HG03442 (cell line): Measurements from ENCODE around the gene WNT9B.

Experiments used
- ATAC-seq: cut with Tn5 transposase; IDR thresholded peaks from one replicate; pipeline ENCODE4 v1.9.1; 2021; ENCODE audit warnings: mild to moderate bottlenecking, moderate library complexity; ENCODE audit not compliant: unreplicated experiment

Gene WNT9B

DNA sequence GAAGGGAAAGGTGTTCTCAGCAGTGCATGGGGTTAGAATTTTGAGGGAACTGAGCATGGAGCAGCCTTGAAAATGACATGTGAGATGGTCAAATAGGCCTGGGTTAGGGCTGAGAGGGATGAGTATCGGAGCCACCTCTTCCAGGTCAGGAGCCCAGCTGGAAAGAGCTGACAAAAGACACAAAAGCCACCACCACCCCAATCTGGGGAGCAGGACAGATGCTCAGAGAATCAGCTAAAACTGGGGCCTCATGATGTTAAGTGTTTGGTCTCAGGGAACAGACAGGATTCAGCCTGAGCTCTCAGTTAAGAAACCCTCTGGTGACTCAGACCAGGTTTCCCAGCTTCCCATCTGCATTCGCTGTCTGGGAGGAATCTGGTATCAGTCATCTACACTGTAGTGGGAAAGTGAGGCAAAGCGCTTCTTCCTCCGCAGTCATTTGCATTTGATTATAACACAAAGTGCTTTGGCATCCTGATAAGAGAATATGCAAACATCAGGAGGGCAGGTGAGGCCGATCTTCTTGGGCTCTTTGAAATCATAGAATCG lies 2.6 kb downstream of the WNT9B start:
- ATAC-seq: no peak

DNA sequence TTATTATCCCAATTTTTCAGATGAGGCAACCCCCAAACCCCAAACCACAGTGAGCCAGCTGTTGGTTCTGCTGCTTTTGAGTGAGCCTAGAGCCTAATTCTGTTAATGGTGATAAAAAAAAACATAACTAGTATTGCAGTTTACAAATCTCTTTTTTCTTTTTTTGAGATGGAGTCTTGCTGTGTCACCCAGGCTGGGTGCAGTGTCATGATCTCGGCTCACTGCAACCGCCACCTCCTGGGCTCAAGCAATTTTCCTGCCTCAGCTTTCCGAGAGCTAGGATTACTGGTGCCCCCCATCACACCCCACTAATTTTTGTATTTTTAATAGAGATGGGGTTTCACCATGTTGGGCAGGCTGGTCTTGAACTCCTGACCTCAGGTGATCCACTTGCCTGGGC lies 3.1 kb downstream of the WNT9B start:
- no peak for ATAC-seq

DNA sequence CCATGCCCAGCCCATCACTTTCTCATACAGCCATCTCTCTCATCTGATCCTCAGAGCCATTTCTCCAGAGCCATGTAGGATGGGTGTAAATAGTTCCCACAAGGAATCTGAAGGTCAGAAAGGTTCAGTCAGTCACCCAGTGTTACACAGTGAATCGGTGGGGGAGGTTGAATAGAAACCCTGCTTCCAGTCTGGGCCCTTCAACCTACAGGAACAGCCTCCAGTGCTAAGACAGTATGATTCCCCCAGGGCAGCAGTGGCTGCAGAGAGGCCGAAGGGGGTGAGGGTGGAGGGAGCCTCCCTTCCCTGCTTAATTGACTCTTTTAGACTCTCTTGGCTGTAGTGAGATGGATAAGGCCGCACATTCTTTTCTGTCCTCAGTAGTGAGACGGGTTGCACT lies 3.6 kb downstream of the WNT9B start:
- no peak for ATAC-seq

DNA sequence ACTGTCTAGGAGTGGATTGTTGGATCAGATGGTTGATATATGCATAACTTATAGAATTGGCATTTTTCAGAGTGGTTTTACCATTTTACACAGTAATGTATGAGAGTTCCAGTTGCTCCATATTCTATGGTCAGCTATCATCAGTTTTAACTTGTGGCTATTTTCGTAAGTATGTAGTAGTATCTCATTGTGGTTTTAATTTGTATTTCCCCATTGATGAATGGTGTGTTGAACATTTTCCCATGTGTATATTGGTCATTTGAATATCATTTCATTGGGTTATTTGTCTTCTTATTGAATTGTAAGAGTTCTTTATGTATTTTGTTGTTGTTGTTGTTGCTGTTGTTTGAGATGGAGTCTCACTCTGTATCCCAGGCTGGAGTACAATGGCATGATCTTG lies 6.2 kb downstream of the WNT9B start:
- ATAC-seq: no peak

GRCh38 chr17:46859996-46860395 lies 8.6 kb downstream of the WNT9B start:
- ATAC-seq: no peak

- ATAC-seq: no peak
Measured at GRCh38 chr17:46862949-46863348, 11.6 kb downstream of the WNT9B start.

DNA sequence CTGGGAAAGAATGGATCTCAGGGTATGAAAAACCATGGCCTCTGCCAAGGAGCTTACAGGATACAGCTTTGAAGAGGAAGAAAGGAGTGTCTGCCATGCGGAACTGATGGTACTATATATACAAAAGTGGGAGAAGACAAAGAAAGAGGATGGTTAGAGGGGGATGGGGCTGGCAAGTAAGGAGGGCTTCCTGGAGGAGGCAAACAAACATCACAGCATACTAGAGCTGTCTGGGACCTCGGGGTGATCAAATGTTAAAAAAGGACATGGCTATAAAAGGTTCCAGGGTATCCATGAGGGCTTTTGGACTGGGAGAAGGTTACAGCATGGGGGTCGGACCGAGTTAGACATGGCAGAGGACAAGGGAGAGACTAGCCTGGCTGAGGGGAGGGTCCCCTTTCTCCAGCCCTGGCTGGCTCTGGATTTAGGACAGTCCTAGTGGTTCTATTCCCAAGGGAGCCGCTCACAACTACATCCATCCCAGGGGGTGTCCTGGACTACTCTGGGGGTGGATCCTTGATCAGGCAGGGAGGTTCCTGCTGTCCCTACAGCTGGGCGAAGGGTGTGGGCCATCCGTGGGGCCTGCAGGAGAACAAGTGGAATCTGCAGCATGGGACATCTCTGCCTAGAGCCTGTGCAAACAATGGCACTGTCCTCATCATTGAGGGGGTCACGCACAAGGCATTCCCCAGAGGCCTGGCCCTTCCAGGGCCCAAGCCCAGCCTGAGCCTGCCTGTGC lies 12.2 kb downstream of the WNT9B start:
- ATAC-seq: no peak

DNA sequence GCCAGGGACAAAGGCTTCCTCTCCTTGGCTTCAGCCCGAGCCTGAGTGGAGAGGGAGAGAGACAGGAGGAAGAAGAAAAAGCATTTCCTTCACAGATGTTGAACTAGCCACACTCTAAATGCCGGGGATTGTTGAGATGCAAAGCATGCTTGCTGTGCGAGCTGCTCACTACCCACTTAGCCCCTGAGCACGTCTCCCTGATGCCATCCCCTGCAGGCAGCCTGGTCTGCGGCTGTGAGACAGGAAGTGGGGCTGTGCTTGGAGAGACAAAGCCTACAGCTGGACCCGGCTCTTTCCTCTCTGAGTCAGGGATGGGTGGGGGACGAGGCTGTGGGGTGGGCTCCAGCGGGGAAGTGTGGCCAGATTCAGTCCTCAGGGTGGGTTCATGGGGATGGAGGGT lies 13.7 kb downstream of the WNT9B start:
- ATAC-seq: no peak

GRCh38 chr17:46866325-46866724 lies 14.9 kb downstream of the WNT9B start:
- no peak for ATAC-seq

DNA sequence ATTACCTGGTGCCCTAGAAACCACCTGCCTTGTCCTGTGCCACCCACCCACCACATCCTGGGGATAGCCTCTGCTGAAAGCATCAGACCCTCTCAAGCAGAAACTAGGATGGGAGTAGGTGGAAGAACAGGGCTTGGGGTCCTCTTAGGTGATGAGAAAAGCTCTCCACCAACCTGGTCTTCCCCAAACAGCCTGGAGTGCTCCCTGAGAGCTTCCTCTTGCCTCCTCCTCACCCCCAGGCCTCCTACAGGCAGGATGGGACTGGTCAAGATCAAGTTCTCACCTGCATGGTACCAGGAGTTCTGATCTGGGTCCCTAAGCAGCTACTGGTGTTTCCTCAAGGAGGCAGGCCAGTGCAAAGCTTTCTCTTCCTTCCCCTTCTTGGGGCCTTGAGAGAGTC lies 15.4 kb downstream of the WNT9B start:
- ATAC-seq: no peak

GRCh38 chr17:46868689-46869187 lies 17.4 kb downstream of the WNT9B start:
- no peak for ATAC-seq

DNA sequence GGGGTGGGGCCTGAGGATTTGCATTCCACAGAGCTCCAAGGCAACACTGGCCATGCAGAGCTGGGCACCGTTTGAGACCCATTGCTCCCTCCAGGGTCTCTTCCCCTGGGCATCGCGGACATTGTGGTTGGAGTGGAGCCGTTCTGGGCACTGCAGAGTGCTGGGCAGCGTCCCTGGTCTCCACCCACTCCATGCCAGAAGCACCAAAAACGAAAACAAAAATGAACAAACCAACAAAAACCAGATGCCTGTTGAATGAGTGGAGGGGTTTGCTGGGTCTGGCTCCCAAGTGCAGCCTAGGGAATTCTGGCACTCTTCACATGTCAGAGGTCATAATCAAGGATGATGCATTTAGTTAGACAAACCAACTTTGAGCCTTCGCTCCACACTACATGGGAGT lies 17.9 kb downstream of the WNT9B start:
- ATAC-seq: no peak

DNA sequence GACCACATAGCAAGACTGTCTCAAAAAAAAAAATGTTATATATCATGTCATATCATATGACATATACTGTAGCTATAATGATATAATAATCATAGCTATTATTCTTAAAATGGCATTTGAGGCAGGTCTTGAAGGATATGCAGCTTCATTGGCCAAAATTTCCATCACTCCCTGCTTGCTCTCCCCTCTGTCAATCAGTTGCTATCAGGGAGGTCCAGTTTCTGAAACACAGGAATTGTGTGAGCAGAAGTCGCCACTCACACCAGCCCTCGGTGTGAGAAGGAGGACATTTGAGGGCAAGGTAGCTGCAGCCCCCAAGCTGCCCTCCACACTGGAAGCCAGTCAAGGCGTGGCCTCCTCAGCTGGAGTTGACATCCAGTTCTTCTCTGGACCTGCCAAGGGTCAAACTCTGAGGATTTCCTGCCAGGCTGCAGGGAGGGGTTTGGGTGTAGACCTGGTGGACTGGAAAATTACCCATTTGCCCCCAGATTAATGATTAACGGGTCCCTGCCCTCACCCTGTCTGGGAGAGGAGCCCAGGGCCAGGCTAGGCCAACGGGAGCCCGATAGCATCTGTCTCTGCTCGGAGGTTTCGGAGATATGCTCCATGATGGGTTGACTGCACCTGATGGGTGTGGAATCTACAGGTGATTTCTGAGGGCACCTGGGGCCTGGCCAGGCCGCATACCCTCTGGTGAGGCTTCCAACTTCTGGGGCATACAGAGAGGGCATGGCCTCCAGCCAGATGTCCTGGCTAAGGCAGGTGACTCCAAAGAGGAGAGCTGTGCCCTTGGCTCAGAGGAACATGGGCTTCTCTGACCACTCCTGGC lies 18.8 kb downstream of the WNT9B start:
- no peak for ATAC-seq

DNA sequence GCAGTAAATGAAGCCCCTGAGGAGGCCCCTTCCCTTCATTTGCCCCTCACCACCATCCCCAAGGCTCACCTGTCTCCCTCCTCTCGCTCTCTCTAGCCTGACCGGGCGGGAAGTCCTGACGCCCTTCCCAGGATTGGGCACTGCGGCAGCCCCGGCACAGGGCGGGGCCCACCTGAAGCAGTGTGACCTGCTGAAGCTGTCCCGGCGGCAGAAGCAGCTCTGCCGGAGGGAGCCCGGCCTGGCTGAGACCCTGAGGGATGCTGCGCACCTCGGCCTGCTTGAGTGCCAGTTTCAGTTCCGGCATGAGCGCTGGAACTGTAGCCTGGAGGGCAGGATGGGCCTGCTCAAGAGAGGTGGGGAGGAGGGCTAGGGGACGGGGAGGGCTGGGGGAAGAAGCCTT lies 21.0 kb downstream of the WNT9B start:
- ATAC-seq: no peak

GRCh38 chr17:46873941-46874645 lies 22.7 kb downstream of the WNT9B start:
- no peak for ATAC-seq

DNA sequence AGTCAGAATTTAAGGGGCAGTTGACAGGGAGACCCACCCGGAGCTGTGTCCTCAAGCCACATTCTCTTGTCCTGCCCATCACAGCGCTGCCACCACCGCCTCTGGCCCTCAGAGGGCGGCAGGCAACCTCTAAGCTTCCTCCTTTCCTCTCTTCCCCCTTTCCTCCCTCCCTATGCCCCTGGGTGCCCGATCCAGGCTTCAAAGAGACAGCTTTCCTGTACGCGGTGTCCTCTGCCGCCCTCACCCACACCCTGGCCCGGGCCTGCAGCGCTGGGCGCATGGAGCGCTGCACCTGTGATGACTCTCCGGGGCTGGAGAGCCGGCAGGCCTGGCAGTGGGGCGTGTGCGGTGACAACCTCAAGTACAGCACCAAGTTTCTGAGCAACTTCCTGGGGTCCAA lies 23.5 kb downstream of the WNT9B start:
- no peak for ATAC-seq

DNA sequence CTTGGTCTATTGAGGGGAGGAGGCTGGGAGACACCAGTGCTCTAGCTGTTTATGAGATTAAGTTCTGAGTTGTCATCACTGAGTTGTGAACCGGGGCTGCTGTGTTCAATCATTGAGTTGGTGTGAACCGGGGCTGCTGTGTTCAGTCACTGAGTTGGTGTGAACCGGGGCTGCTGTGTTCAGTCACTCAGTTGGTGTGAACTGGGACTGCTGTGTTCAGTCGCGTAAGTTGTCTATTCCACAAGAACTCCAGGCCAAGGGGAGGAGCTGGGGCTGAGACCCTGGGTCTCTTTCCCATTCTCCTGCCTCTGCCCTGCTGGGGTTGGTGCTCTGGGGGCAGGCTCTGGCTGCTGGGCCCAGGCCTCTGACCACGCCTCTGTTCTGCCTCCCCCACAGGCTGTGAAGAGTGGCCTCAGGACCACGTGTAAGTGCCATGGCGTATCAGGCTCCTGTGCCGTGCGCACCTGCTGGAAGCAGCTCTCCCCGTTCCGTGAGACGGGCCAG lies 24.5 kb downstream of the WNT9B start:
- no peak for ATAC-seq

DNA sequence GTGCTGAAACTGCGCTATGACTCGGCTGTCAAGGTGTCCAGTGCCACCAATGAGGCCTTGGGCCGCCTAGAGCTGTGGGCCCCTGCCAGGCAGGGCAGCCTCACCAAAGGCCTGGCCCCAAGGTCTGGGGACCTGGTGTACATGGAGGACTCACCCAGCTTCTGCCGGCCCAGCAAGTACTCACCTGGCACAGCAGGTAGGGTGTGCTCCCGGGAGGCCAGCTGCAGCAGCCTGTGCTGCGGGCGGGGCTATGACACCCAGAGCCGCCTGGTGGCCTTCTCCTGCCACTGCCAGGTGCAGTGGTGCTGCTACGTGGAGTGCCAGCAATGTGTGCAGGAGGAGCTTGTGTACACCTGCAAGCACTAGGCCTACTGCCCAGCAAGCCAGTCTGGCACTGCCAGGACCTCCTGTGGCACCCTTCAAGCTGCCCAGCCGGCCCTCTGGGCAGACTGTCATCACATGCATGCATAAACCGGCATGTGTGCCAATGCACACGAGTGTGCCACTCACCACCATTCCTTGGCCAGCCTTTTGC lies 25.0 kb downstream of the WNT9B start:
- ATAC-seq: no peak

- ATAC-seq: no peak
Measured at GRCh38 chr17:46876926-46877325, 25.5 kb downstream of the WNT9B start.

GRCh38 chr17:46877466-46877865 lies 26.1 kb downstream of the WNT9B start:
- no peak for ATAC-seq

DNA sequence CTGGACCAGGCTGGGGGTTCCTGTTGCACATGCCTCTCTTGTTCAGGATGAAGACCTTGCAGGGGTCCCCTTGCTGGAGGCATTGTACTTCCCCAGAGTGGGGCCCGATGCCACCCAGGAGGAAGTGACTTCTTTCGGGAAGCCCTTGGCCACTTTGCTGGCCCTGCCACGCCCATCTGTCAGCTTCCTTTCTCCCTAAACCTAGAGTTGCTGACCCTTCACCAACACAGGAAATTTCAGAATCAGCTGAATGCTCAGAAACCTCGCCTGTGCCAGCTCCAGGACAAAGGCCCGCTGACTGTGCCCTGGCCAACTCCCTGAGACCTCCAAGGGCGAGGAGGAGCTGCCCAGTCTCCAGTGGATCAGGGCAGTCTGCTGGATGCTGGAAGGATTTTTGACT lies 26.7 kb downstream of the WNT9B start:
- ATAC-seq: no peak
